Sigmoid colon (tissue), 4 donors: ENCODE data around the gene TRIM66.

ENCODE experiments used
- POLR2A ChIP-seq, 2 donors: fragments of 450-650 bp; IDR thresholded peaks; one replicate each; pipeline ENCODE4 v1.6.1; 2016; ENCODE audit warnings: antibody characterized with exemption in 2 of 2, mild to moderate bottlenecking in 2 of 2, moderate library complexity in 2 of 2
- POLR2AphosphoS5 ChIP-seq, 4 donors: sonication (generic); formaldehyde crosslinking; IDR thresholded peaks; one replicate each; pipeline ENCODE4 v1.6.1; 2017; ENCODE audit warnings: antibody characterized with exemption in 4 of 4
- TF ChIP-seq, protein P1 (sequence below), 4 experiments: fragments of 450-650 bp in 3 of 4; fragments of 200-600 bp in 1 of 4; IDR thresholded peaks; one replicate each; pipeline ENCODE4 v1.5.1; 2016 to 2019; ENCODE audit warnings: antibody characterized with exemption in 4 of 4, mild to moderate bottlenecking in 3 of 4, moderate library complexity in 2 of 4

DNA sequence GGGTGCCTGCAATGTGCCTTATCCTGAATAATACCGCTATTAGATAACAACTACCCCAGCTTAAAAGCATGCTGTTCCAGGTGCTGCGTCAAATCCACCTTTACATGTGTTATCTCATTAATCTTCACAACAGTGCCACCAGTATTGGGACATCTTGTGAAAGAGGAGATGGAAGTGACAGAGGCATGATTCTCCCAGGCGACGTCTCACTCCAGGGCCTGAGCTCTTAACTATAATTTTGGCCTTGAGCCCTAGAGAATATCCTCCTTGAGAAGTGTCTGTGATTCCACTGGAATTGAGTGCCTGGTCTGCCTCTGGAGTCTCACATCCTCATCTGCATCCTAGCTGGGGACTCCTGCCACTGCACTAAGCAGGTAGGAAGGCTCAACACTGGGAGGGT, 43.9 kb upstream of the TRIM66 start:
- TF ChIP-seq POLR2AphosphoS5 (IDR thresholded peaks at IDR 0.05): no peak
- TF ChIP-seq POLR2A (IDR thresholded peaks at IDR 0.05): no peak
- TF ChIP-seq, protein P1, sequence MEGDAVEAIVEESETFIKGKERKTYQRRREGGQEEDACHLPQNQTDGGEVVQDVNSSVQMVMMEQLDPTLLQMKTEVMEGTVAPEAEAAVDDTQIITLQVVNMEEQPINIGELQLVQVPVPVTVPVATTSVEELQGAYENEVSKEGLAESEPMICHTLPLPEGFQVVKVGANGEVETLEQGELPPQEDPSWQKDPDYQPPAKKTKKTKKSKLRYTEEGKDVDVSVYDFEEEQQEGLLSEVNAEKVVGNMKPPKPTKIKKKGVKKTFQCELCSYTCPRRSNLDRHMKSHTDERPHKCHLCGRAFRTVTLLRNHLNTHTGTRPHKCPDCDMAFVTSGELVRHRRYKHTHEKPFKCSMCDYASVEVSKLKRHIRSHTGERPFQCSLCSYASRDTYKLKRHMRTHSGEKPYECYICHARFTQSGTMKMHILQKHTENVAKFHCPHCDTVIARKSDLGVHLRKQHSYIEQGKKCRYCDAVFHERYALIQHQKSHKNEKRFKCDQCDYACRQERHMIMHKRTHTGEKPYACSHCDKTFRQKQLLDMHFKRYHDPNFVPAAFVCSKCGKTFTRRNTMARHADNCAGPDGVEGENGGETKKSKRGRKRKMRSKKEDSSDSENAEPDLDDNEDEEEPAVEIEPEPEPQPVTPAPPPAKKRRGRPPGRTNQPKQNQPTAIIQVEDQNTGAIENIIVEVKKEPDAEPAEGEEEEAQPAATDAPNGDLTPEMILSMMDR (IDR thresholded peaks at IDR 0.05): no peak
